Measurements from ENCODE around the gene SCUBE2.
"Not testable (repeated sequence)": the region's sequence is repeated elsewhere in the genome, so short reads cannot be mapped to it uniquely, and the experiment has no call there.

The SCUBE2 gene

DNA sequence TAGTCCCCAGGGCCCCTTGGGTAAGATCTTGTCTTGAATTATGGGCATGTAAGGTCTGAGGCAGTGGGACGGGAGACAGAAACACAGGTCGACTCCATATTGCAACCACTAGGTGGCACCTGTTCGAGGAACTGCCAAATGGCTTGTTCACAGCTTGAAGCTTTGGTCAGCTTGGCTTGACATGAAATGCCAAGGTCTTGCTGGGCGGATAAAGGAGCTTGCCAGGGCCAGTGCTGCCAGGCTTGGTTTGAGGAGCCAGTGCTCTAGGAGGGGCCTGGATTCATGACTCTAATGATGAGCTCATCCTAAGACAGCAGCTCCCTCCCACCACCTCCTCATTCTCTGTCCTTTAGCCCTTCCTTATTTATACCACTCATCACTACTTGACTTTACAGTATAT is 75.7 kb downstream of the SCUBE2 start:
- peak; percentile 57 for DNase-seq (ENCODE audit: extremely low read depth, low read depth)
- TF ChIP-seq, protein P1, sequence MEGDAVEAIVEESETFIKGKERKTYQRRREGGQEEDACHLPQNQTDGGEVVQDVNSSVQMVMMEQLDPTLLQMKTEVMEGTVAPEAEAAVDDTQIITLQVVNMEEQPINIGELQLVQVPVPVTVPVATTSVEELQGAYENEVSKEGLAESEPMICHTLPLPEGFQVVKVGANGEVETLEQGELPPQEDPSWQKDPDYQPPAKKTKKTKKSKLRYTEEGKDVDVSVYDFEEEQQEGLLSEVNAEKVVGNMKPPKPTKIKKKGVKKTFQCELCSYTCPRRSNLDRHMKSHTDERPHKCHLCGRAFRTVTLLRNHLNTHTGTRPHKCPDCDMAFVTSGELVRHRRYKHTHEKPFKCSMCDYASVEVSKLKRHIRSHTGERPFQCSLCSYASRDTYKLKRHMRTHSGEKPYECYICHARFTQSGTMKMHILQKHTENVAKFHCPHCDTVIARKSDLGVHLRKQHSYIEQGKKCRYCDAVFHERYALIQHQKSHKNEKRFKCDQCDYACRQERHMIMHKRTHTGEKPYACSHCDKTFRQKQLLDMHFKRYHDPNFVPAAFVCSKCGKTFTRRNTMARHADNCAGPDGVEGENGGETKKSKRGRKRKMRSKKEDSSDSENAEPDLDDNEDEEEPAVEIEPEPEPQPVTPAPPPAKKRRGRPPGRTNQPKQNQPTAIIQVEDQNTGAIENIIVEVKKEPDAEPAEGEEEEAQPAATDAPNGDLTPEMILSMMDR (IDR thresholded peaks at IDR 0.05; ENCODE audit: low read depth, low read length): peak; percentile 77

DNA sequence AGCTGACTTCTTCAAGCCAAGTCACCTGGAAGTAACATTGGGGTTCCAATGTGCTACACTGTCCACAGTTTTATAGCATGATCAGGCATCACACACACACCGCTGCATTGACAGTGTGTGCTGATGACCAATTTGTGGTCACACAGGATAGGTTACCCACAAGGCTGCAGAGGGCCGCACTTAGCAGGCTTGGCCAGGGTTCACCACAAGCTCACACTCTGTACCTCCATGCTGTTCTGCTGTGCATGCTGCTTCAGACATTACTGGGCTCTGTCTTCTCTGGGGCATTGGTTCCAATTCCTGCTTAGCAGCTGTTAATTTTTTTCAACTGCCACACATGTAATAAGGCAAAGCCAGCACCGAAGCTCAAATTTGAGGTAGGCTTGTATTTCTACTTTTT is 76.6 kb downstream of the SCUBE2 start:
- TF ChIP-seq, protein P1 (IDR thresholded peaks at IDR 0.05; ENCODE audit: low read depth, low read length): no peak; the same call in 1 of the 2 replicates
- no peak for DNase-seq (ENCODE audit: extremely low read depth, low read depth)

DNA sequence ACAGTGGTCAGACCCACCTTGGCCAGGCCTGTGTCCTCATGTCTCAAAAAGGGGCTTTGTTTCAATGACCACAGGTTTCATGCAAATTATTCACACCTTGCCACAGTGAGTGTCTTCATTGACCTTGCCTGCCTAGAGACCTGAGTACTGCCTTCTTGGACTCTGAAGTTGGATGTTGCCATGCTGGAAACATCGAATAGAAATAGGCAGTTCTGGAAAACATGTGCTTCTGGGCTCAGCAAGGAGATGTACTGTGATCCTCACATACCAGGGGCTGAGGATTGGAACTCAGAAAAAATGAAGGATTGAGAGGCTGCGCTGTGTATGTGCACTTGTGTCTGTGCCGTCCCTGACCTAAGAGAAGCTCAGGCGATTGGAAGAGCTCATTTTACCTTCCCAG is 78.0 kb downstream of the SCUBE2 start:
- TF ChIP-seq, protein P1 (IDR thresholded peaks at IDR 0.05; ENCODE audit: low read depth, low read length): no peak
- DNase-seq (ENCODE audit: extremely low read depth, low read depth): no peak

DNA sequence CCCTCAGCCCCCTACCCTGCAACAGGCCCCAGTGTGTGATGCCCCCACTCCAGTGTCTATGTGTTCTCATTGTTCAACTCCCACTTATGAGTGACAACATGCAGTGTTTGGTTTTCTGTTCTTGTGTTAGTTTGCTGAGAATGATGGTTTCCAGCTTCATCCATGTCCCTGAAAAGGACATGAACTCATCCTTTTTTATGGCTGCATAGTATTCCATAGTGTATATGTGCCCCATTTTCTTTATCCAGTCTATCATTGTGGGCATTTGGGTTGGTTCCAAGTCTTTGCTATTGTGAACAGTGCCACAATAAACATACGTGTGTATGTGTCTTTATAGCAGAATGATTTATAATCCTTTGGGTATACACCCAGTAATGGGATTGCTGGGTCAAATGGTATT is 81.9 kb downstream of the SCUBE2 start:
- not testable (repeated sequence) for DNase-seq (ENCODE audit: extremely low read depth, low read depth)

DNA sequence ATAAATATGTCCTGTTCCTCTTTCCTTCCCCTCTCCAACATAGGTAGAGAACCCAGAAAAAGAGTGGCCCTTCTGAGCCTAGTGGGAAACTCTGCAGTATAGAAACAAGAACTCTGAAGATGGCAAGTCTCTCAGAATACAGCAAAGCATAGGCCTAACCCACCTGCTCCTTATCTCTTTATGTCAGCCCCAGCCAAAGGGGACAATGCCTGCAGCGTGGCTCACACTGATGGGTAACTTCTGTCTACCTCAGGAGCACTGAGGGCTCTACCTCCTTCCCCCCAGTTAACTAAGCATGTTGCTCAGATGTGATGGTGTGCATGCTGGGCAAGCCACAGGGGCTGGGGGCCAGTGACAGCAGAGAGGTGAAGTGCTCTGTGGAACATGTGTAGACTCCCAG is 82.7 kb downstream of the SCUBE2 start:
- TF ChIP-seq, protein P1 (IDR thresholded peaks at IDR 0.05; ENCODE audit: low read depth, low read length): no peak
- DNase-seq (ENCODE audit: extremely low read depth, low read depth): no peak

DNA sequence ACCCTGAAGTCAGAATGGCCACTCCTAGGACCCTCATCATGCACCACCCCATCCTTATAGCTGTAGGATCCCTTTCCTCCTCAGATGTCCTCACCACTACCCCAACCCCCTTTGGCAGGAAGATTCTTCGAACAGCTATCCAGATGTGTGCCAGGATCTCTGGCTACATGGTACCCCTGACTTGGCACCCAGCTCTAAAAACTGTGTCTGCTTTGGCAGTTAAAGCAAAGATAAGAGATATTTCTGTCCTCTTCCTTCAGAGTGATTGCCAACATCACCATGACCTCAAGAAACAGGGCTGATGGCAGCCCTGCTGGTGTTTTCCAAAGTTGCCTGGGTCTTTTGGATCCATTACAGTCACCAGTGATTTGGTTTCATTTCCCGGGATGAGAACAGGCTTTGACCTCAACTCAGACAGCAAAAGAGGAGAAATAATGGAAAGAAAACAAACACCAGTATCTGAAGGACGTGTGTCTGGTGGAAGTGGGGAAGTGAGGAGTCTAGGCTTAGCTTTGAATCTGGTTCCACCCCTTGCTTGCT is 83.3 kb downstream of the SCUBE2 start:
- DNase-seq (ENCODE audit: extremely low read depth, low read depth): no peak
- TF ChIP-seq, protein P1 (IDR thresholded peaks at IDR 0.05; ENCODE audit: low read depth, low read length): no peak

DNA sequence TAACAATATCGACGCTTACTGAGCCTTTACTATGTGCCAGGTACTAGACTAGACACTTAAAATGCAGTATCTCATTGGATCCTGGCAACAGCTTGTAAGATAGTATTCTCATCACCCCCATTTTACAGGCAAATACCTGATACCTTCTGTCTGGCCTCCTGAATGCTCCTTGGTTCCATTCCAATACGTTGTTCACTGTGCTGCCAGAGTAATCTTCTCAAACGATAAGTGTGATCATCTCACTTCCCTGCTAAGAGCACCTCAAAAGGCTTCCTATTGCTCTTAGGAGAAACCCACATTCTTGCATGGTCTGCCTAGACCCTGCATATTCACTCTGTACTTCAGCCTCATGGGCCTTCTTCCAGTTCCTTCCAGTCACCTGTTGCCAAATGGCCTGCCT is 86.3 kb downstream of the SCUBE2 start:
- TF ChIP-seq, protein P1 (IDR thresholded peaks at IDR 0.05; ENCODE audit: low read depth, low read length): no peak
- DNase-seq (ENCODE audit: extremely low read depth, low read depth): no peak

DNA sequence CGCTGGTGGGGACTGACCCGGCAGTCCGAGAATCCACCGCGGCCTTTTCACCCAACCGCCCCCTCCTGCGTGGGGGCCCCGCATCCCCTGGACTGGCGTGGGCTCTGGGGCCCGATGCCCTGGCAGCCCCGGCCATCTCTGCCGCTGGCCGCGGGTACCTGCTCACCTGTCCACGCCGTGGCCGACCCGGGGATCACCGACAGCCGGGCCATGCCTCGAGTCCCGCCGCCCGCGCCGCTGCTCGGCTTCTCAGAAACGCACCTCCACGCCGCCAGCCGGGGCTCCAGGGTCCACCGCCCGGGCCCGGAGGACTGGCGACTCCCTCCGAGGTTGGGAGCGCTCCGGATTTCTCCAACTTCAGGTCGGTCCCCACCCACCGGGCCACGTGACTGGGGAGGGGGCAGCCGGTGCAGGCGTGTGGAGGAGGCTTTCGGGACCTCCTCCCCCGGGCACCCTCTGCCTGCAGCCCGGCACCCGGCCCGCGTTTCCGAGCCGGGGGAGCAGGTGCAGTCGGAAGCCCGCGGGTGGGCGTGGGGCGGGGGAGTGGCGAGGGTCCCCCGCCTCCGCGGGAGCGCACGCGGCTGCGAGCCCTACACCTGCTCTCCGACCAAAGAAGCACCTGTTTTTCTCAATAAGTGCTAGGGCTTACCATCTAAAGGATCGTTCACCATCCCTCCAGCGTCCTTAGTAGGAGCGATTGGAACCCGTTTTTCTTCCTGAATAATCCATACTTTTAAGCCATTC is 87.0 kb downstream of the SCUBE2 start:
- TF ChIP-seq, protein P1 (IDR thresholded peaks at IDR 0.05; ENCODE audit: low read depth, low read length): no peak
- DNase-seq (ENCODE audit: extremely low read depth, low read depth): no peak
